Measurements from ENCODE around the gene TTYH1. TPM values are rescaled to one million over a fixed set of nuclear protein-coding genes. Genes with fewer than 3 reads are reported as not detected.

TTYH1 gene
- total and polyA plus RNA-seq, 2 donors (not counting 3 experiments of a cell fraction or from before 2014, with no cell fraction given): not detected

DNA sequence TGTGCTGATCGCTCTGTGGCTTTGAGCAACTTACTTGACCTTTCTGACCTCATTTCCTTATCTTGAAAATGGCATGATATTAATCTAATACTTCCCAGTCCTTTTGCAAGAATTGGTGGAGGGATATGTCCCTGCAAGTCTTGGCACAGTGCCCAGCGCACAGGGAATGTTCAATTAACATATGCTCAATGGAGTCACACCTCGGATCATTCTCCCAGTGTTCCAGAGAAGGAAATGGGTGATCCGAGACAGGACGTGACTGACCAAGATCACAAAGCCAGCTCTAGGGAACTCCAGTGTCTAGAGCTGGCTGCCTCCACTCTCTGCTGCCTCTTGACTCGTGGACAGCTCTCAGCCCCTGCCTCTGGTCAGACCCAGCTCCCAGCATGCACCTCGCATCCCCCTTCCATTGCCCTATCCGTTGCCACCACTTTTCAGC lies 54.3 kb downstream of the TTYH1 start:
- TF ChIP-seq JUN (IDR thresholded peaks at IDR 0.05; ENCODE audit: borderline replicate concordance, insufficient read depth, insufficient read length, low read depth) (peak; percentile 8), FOS (IDR thresholded peaks at IDR 0.05; ENCODE audit: borderline replicate concordance, insufficient read depth, low read length) (no peak), POLR2AphosphoS5 (IDR thresholded peaks at IDR 0.05; ENCODE audit: insufficient read depth, low read depth, low read length) (peak; percentile 23), POLR2A (IDR thresholded peaks at IDR 0.05; ENCODE audit: low read depth, low read length) (peak; percentile 41), GATA2 (IDR thresholded peaks at IDR 0.05; ENCODE audit: insufficient read depth, insufficient read length, low read depth, low read length) (peak; percentile 77)
- TF ChIP-seq, protein P1, sequence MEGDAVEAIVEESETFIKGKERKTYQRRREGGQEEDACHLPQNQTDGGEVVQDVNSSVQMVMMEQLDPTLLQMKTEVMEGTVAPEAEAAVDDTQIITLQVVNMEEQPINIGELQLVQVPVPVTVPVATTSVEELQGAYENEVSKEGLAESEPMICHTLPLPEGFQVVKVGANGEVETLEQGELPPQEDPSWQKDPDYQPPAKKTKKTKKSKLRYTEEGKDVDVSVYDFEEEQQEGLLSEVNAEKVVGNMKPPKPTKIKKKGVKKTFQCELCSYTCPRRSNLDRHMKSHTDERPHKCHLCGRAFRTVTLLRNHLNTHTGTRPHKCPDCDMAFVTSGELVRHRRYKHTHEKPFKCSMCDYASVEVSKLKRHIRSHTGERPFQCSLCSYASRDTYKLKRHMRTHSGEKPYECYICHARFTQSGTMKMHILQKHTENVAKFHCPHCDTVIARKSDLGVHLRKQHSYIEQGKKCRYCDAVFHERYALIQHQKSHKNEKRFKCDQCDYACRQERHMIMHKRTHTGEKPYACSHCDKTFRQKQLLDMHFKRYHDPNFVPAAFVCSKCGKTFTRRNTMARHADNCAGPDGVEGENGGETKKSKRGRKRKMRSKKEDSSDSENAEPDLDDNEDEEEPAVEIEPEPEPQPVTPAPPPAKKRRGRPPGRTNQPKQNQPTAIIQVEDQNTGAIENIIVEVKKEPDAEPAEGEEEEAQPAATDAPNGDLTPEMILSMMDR (IDR thresholded peaks at IDR 0.05; ENCODE audit: extremely low read depth in 1 of 2, insufficient read depth in 1 of 2, low read depth in 1 of 2, low read length in 2 of 2): no peak
- no peak overlapping the region for H3K4me3 ChIP-seq (replicated peaks in 1 of 3; ENCODE audit: insufficient read depth in 1 of 3, low read depth in 1 of 3, low read length in 3 of 3)
- no peaks in the 10 kb centered on the region for H3K9me1 ChIP-seq (replicated peaks; ENCODE audit: control insufficient read depth, extremely low read depth, insufficient read depth, low read length)
- peak overlapping the region; percentile 33 for H3K9ac ChIP-seq (replicated peaks; ENCODE audit: extremely low read depth, insufficient read depth, low read length)
- H3K27ac ChIP-seq (ENCODE audit: insufficient read depth, low read depth, low read length): peak overlapping the region; percentile 88
- intact Hi-C loops (cut with micrococcal nuclease) (loop anchor here (10.0 kb wide), 1 partner anchor 1185 kb away; the partner anchor contains the start of gene U2AF2), dilution Hi-C loops (cut with MboI; ENCODE audit: extremely low pct_ligation_motif_present, low sequenced_read_pairs) (no loop called here)
- no peaks in the 10 kb centered on the region for H3K9me3 ChIP-seq (replicated peaks; ENCODE audit: control insufficient read depth, insufficient read depth, low read length)
- FAIRE-seq: peak; percentile 98
- DNase-seq (ENCODE audit: low read depth, low spot score): peak; percentile 70
- POLR2A ChIA-PET: interaction anchor here (0.5 to 1.2 kb wide), 2 partner anchors 21 to 522 kb away, joined by 3 read pairs; partner anchors contain the start of gene LENG8
- peaks cover 1% of the 10 kb centered on the region for H3K79me2 ChIP-seq (ENCODE audit: control insufficient read depth, insufficient read depth, low read length)
- H4K20me1 ChIP-seq (replicated peaks; ENCODE audit: control insufficient read depth, extremely low read depth, insufficient read depth, low read length): no peaks in the 10 kb centered on the region
- no TSS peak for BruUV-seq (replicated peaks)
- H3K4me2 ChIP-seq (ENCODE audit: insufficient read depth, low read length): peak overlapping the region; percentile 26
- H3K27me3 ChIP-seq (ENCODE audit: control insufficient read depth in 2 of 2, insufficient read depth in 2 of 2, low read length in 2 of 2): no peaks in the 10 kb centered on the region
- H3K36me3 ChIP-seq (ENCODE audit: control insufficient read depth in 2 of 2, extremely low read depth in 1 of 2, insufficient read depth in 2 of 2, low read length in 2 of 2): no peaks in the 10 kb centered on the region
- CTCF ChIA-PET: no interaction called here
- no peak overlapping the region for H2AFZ ChIP-seq (ENCODE audit: low read depth, low read length)
- H3K4me1 ChIP-seq (ENCODE audit: control insufficient read depth, extremely low read depth, insufficient read depth, low read length): peaks cover 35% of the 10 kb centered on the region
